GM18951 (cell line): ENCODE data around the gene THSD4.

Experiments
- POLR2A ChIP-seq: IDR thresholded peaks from 4 replicates; pipeline ENCODE4 v1.6.1; 2011; ENCODE audit warnings: mild to moderate bottlenecking; ENCODE audit not compliant: insufficient read length, insufficient read depth; ENCODE audit errors: extremely low read depth
- in situ Hi-C: fragments of 300-500 bp; cut with MboI; formaldehyde crosslinking; loops from one replicate; pipeline ENCODE4 v1.12.0; 2022; ENCODE audit warnings: low sequenced_read_pairs, mixed read lengths, inconsistent platforms; ENCODE audit not compliant: unreplicated experiment

The THSD4 gene

DNA sequence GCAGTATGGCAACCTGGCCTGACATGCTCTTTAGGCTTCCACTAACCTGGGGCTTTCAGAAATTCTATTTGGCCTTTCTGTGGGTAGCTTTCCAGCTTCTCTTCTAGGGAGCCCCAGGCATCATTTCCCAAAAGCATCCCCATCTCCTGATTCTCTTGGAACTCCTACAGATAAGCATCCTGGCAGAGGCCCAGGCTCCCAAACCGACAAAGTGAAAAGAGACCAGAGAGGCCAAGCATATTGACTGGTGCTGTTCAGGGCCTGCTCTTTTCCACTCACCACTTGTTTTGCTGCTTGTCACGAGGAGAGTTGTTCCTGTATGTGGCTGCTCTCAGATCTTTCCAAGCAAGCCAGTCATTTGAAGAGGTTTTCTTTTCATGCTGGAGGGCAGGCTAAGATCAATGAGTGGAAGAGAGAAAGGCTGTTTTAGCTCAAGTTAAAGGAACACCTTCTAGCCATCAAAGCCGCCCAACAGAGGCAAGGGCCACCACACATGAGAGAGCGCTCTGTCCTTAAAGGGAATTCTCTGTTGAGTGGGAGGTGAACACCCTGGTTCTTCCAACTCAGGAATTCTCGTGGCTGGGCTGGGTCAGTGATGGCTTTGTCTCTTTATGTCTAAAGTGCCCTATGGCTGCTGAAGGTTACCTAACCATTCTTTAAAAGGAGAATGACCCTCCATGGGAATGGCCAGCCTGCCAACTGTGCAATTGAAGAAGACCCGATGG is 664.0 kb downstream of the THSD4 start:
- TF ChIP-seq POLR2A = no peak

DNA sequence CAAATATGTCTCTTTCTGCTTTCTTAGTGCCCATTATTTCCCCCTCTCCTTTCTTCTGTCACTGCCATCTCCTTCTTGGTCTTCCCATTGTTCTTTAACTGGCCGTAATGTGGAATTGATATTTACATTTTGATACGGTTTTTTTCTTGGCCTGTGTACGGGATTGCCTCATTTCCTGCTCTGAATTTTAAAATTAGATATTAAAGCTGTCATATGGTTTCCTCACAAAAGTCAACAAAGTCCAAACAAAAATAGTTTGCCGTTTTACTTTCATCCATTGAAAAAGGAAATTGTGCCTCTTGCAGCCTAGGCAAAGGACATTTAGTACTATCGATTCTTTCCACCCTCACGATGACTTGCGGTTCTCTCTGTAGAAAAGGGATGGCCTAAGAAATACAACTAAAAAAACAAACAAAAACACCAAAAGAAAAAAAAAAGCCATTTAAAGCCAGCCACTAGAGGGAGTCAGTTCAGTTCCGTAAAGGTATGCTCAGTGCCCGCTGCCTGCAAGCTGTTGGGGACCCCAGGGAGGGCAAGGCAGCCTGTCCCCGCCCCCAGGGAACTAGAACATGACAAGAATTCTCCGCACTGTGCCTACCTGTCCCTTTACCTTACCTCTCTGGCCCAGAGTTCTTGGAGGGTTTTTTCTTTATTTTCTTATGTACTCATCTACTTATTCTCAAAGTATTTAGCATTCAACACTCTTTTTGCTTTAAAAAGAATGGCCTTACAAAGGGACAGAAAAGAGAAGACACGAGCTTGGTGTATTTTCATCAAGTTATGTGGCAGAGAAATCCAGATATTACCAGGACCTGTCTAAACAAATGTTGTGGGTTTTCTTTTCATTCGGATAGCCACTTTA is 665.1 kb downstream of the THSD4 start:
- in situ Hi-C loops = no loop called here
- no peak for TF ChIP-seq POLR2A

More for the DNA sequence above, 664.0 kb downstream of the THSD4 start:
- in situ Hi-C loops = no loop called here

DNA sequence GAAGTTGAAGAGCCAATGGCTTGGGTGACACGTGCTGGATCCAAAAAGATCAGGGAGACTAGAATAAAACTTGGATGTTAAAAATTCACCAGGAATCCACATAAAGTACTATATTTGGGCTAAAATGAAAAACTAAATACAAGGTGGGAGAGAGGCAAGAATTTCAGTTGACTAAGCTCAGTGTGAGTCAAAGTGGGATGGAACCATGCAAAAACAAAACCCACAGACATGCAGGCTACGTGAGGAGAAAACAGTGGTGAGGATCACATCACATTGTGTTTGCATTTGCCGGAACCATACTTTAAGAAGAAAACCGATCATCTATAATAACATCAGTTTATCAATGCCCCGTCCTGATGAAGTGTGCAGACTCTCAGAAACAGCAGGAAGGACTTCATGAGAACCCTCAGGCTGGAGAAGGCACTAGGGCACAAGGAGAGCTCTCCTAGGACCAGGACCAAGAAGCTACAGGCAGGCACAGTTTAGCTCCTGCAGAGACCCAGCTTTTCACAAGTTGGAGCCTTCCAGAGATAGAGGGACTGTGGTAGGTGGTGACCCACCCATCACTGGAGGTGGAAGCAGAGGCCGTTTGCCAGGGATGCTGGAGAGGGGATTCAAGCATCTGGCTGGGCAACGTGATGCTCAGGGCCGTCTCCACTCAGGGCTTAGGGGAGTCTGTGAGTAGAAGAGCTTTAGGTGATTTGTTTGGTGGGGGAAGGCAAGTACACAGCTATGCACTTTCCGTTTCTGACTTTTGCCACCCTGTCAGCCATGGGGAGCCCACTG is 666.1 kb downstream of the THSD4 start:
- in situ Hi-C loops = no loop called here
- no peak for TF ChIP-seq POLR2A

DNA sequence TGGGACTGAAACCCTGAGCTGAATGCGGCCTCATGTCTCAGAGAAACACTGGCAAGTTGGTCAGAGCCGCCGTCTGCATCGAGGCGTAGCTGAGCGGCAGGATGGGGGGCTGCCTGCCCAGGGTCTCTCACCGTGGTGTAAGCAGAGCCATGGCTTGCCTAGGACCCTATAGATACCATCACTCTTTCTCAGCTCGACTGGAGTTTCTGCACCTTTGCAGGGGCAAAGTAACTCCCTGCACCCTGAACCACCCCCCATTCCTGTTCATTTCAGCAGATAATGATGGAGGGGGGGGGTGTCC is 666.6 kb downstream of the THSD4 start:
- TF ChIP-seq POLR2A = no peak
- in situ Hi-C loops = no loop called here

DNA sequence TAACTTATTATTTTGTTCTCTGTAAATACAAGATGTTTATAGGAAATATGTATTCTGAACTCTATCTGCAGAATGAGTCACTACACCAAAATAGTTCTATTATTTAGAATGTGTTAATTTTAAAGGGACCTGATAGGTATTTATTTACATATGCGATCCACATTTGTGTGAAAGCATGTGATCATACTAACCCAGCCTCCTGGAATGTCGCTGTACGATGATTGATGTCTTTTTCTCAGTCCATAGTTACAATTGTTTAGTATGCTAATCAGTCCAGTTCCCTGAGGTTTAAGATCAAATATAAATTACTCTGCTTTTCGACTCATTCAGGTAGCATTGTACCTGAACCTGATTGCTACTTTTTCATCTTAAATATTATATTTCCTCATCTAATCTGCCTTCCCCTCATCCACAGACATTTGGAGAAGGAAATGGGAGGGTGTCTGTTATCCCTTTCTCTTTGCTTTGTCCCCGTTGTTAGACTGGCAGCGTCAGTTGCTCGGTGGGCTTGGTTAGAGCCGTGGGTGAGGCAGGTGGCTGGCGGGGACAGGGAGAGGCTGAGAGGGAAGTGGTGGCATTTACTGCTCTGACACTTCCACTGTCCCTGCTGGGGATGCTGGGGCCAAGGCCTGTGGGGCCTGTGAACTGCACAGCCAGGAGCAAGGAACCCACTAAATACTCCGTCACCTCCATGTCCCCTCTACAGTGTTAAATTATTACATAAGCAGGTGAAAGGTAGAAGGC is 667.3 kb downstream of the THSD4 start:
- in situ Hi-C loops = no loop called here
- no peak for TF ChIP-seq POLR2A

DNA sequence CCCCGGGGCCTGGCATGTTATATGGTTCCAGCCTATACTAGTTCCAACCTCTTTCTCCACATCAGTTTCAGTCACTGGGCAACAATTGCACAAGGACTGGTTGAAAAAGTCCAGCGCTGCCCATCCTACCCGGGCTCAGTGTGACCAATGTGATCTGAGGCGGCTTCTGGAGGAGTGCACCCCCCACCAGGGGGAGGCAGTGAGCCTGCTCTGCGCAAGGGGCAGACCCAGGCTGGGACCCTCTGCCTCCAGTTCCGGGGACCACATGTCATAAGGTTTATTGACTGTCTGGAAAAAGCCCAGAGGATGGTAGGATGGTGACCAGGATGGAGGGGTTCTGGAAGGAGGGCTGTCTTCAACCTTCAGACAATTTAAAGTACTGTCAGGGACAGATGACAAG is 669.4 kb downstream of the THSD4 start:
- no peak for TF ChIP-seq POLR2A
- in situ Hi-C loops = no loop called here

DNA sequence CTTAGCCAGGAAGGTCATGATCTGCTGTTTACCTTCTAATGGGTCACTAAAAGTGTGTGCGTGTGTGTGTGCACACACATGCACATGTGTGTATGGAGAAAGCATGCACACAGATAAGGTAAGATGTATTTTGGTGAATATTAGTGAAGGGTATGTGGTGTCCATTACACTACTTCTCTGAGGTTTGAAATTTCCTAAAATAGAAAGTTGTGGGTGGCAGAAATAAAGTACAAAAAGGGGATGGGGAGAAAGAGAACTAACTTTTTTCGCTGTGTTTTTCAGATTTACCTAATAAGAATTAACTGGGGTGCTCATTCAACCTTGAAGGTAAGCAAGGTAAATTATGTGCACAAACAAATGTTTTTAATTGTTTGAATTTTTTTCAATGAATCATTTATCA is 670.7 kb downstream of the THSD4 start:
- in situ Hi-C loops = no loop called here
- no peak for TF ChIP-seq POLR2A

DNA sequence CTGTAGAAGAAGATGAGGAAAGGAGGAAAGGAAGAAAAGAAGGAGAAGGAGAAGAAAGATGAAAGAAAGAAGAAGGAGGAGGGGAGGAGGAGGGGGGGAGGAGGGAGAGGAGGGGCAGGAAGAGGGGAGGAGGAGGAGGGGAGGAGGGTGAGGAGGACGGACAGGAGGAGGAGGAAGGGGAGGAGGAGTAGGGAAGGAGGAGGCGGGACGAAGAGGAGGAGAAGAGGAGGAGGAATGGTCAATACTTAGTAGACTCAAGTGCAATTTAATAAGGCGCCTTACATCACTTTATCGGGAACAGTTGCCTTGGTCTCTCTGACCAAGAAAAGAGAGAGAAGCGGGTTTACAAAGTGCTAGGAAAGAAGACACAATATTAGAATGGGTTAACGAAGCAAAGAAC is 671.4 kb downstream of the THSD4 start:
- TF ChIP-seq POLR2A = no peak
- in situ Hi-C loops = no loop called here

DNA sequence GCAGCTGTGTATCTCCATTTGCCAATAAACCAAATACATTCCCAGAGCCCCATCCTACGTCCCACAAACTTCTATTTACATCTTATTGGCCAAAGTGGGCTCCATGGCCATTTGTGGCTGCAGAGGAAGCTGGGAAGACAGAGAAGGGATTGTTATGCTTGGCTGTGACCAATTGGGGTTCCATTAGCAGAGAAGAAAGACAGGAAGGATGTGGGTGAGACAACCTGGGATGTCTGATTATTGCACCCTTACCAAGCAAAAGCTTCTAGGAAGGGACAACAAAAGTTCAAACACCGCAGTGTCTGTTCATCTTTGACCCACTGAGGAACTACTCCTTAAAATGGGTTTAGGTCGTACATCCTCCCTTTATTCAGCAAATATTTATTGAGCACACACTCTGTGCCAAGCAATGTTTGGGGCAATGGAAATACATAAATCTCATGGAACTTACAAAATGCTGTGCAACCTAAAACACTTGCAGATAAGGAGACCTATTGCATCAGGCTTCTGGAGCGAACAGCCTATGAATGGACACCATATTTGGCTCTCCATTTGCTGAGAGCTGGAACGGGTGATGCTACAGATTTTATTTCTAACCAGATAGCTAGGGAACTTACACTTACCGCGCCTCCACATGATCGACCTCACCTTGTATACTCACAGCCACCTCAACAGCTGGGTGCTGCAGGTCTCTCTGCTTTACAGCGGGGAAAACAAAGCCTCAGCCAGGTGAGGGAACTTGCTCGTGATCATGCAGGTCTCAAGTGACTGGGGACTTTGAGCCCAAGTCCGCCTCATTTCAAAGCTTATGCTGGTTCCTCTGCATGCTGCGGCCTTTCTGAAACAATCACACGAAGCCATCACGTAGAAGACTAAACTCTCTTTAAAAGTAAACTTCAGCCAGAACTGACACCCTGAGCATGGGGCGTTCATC is 673.6 kb downstream of the THSD4 start:
- TF ChIP-seq POLR2A = no peak
- in situ Hi-C loops = no loop called here

DNA sequence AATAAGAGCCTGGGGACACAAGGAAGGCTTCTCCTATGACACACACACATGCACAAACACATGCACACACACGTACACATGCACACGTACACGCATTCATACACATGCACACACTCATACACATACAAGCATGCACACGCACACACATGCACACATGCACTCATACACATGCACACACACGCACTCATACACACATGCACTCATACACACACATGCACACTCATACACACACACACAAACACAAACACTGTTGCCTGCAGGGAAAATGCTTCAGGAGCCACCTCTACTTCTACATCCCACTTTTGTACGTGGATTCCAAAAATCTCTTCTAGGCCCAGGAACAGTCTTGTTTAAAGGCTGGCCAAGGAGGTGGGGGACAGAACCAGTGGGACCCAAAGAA is 674.3 kb downstream of the THSD4 start:
- TF ChIP-seq POLR2A = no peak

DNA sequence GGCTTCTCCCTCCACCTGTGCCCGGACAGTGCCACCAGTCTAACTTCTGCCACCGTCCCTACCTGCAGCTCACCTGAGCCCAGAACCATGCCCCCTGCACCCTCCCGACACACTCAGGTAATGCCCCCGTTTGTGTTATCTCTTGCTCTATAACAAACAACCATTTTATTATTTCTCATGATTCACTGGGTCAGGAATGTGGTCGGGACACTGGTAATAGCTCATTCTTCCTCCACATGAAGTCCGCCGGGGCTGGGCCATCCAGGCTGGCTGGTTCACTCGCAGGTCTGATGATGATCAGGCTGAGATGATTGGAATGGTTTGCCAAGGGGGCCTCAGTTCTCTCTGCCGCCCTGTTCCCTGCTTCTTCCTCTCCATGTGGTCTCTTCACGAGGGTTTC is 674.8 kb downstream of the THSD4 start:
- TF ChIP-seq POLR2A = no peak
- in situ Hi-C loops = no loop called here

More for the DNA sequence above, 674.3 kb downstream of the THSD4 start:
- in situ Hi-C loops = no loop called here

DNA sequence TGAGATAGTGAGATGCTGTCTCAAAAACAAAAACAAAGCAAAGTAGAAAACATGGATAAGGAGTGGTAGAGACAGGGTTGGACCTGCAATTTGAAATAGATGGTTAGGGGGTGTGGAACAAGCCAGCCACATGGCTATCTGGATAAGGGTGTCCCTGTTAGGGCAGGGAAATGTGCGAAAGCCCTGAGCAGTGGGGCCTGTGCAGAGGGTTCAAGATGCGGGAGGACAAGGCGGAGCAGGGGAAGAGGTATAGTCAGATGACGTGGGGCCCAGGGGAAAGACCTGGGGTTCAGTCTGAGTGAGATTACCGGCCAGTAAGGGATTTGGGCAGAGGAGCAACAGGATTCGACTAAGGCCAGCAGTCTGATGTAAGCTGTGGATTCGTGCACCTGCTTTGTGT is 676.7 kb downstream of the THSD4 start:
- no peak for TF ChIP-seq POLR2A
- in situ Hi-C loops = no loop called here

DNA sequence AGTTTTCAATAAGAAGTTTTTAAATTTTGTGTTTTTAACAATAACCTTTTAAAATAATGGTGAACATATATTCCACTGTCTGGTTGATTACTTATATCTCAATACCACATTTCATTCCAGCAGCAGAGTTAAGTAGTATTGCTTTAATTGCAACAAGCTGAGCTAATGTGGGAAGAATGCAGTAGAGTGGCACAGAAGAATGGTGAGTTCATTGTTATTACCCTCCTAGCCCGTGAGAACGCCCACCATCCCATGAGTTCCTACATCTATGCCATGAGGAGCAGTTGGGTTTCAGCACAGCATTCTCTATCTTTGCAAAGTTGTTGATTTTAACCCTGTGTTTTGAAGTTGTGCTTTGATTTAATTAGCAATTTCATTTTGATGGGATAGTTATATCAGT is 677.2 kb downstream of the THSD4 start:
- no peak for TF ChIP-seq POLR2A
- in situ Hi-C loops = no loop called here
